Measurements from ENCODE around the gene COL27A1. TPM values are rescaled to one million over a fixed set of nuclear protein-coding genes. Genes with fewer than 3 reads are reported as not detected.

The COL27A1 gene
- total RNA-seq, 1 donor from 2014 or later = 8.5 TPM

- Mint-ChIP-seq H3K27me3 (no peaks in the 10 kb centered on the region), H3K4me1 (no peaks in the 10 kb centered on the region), H3K36me3 (ENCODE audit: low read depth) (no peaks in the 10 kb centered on the region), H3K4me3 (no peak overlapping the region), H3K9me3 (no peaks in the 10 kb centered on the region), H3K27ac (no peak overlapping the region)
- intact Hi-C loops (cut with micrococcal nuclease) = no loop called here
- no peak for DNase-seq
Observed at GRCh38 chr9:114174557-114174875, 19.2 kb downstream of the COL27A1 start.

GRCh38 chr9:114174876-114175771 lies 19.8 kb downstream of the COL27A1 start:
- no peak for DNase-seq
- H3K4me1 Mint-ChIP-seq = no peaks in the 10 kb centered on the region
- H3K36me3 Mint-ChIP-seq (ENCODE audit: low read depth) = no peaks in the 10 kb centered on the region
- intact Hi-C loops (cut with micrococcal nuclease) = no loop called here
- no peaks in the 10 kb centered on the region for H3K9me3 Mint-ChIP-seq
- no peak overlapping the region for H3K27ac Mint-ChIP-seq
- no peak overlapping the region for H3K4me3 Mint-ChIP-seq
- no peaks in the 10 kb centered on the region for H3K27me3 Mint-ChIP-seq

- H3K9me3 Mint-ChIP-seq = no peaks in the 10 kb centered on the region
- no peaks in the 10 kb centered on the region for H3K4me1 Mint-ChIP-seq
- no peaks in the 10 kb centered on the region for H3K27me3 Mint-ChIP-seq
- intact Hi-C loops (cut with micrococcal nuclease) = no loop called here
- no peak for DNase-seq
- H3K4me3 Mint-ChIP-seq = no peak overlapping the region
- H3K27ac Mint-ChIP-seq = no peak overlapping the region
- H3K36me3 Mint-ChIP-seq (ENCODE audit: low read depth) = no peaks in the 10 kb centered on the region
Observed at GRCh38 chr9:114176624-114177291, 21.4 kb downstream of the COL27A1 start.

GRCh38 chr9:114177423-114178064 lies 22.2 kb downstream of the COL27A1 start:
- Mint-ChIP-seq H3K27ac (no peak overlapping the region), H3K9me3 (no peaks in the 10 kb centered on the region), H3K4me3 (no peak overlapping the region), H3K27me3 (no peaks in the 10 kb centered on the region), H3K4me1 (no peaks in the 10 kb centered on the region), H3K36me3 (ENCODE audit: low read depth) (no peaks in the 10 kb centered on the region)
- DNase-seq = no peak
- intact Hi-C loops (cut with micrococcal nuclease) = no loop called here

- Mint-ChIP-seq H3K36me3 (ENCODE audit: low read depth) (no peaks in the 10 kb centered on the region), H3K27ac (no peak overlapping the region), H3K4me1 (no peaks in the 10 kb centered on the region), H3K4me3 (no peak overlapping the region), H3K9me3 (no peaks in the 10 kb centered on the region), H3K27me3 (no peaks in the 10 kb centered on the region)
- no peak for DNase-seq
- intact Hi-C loops (cut with micrococcal nuclease) = no loop called here
Observed at GRCh38 chr9:114178076-114178475, 22.7 kb downstream of the COL27A1 start.

GRCh38 chr9:114178756-114179450 lies 23.6 kb downstream of the COL27A1 start:
- no peaks in the 10 kb centered on the region for H3K4me1 Mint-ChIP-seq
- H3K27me3 Mint-ChIP-seq = no peaks in the 10 kb centered on the region
- no peak overlapping the region for H3K27ac Mint-ChIP-seq
- no peak for DNase-seq
- no peaks in the 10 kb centered on the region for H3K9me3 Mint-ChIP-seq
- intact Hi-C loops (cut with micrococcal nuclease) = no loop called here
- no peaks in the 10 kb centered on the region for H3K36me3 Mint-ChIP-seq (ENCODE audit: low read depth)
- no peak overlapping the region for H3K4me3 Mint-ChIP-seq

- H3K27ac Mint-ChIP-seq = no peak overlapping the region
- H3K9me3 Mint-ChIP-seq = no peaks in the 10 kb centered on the region
- H3K4me3 Mint-ChIP-seq = no peak overlapping the region
- H3K4me1 Mint-ChIP-seq = no peaks in the 10 kb centered on the region
- DNase-seq = no peak
- intact Hi-C loops (cut with micrococcal nuclease) = no loop called here
- H3K27me3 Mint-ChIP-seq = no peaks in the 10 kb centered on the region
- no peaks in the 10 kb centered on the region for H3K36me3 Mint-ChIP-seq (ENCODE audit: low read depth)
Observed at GRCh38 chr9:114179516-114179915, 24.2 kb downstream of the COL27A1 start.

- Mint-ChIP-seq H3K4me1 (no peaks in the 10 kb centered on the region), H3K4me3 (no peak overlapping the region), H3K27ac (no peak overlapping the region), H3K27me3 (no peaks in the 10 kb centered on the region), H3K36me3 (ENCODE audit: low read depth) (no peaks in the 10 kb centered on the region), H3K9me3 (no peaks in the 10 kb centered on the region)
- intact Hi-C loops (cut with micrococcal nuclease) = no loop called here
- DNase-seq = no peak
Observed at GRCh38 chr9:114180696-114181606, 25.6 kb downstream of the COL27A1 start.

GRCh38 chr9:114181607-114182409 lies 26.5 kb downstream of the COL27A1 start:
- H3K4me1 Mint-ChIP-seq = no peaks in the 10 kb centered on the region
- no peak overlapping the region for H3K27ac Mint-ChIP-seq
- intact Hi-C loops (cut with micrococcal nuclease) = no loop called here
- H3K9me3 Mint-ChIP-seq = no peaks in the 10 kb centered on the region
- no peak for DNase-seq
- no peaks in the 10 kb centered on the region for H3K36me3 Mint-ChIP-seq (ENCODE audit: low read depth)
- H3K27me3 Mint-ChIP-seq = no peaks in the 10 kb centered on the region
- H3K4me3 Mint-ChIP-seq = no peak overlapping the region

- Mint-ChIP-seq H3K27me3 (no peaks in the 10 kb centered on the region), H3K4me3 (no peak overlapping the region), H3K27ac (no peak overlapping the region), H3K4me1 (no peaks in the 10 kb centered on the region), H3K36me3 (ENCODE audit: low read depth) (no peaks in the 10 kb centered on the region), H3K9me3 (no peaks in the 10 kb centered on the region)
- DNase-seq = no peak
- intact Hi-C loops (cut with micrococcal nuclease) = no loop called here
Observed at GRCh38 chr9:114183006-114183405, 27.7 kb downstream of the COL27A1 start.

GRCh38 chr9:114184071-114184470 lies 28.7 kb downstream of the COL27A1 start:
- Mint-ChIP-seq H3K4me1 (no peaks in the 10 kb centered on the region), H3K27ac (no peak overlapping the region), H3K4me3 (no peak overlapping the region), H3K9me3 (no peaks in the 10 kb centered on the region), H3K36me3 (ENCODE audit: low read depth) (no peaks in the 10 kb centered on the region), H3K27me3 (no peaks in the 10 kb centered on the region)
- intact Hi-C loops (cut with micrococcal nuclease) = no loop called here
- no peak for DNase-seq

- no peak overlapping the region for H3K4me3 Mint-ChIP-seq
- intact Hi-C loops (cut with micrococcal nuclease) = no loop called here
- H3K9me3 Mint-ChIP-seq = no peaks in the 10 kb centered on the region
Observed at GRCh38 chr9:114184866-114185265, 29.5 kb downstream of the COL27A1 start.

More at GRCh38 chr9:114184866-114185265, 29.5 kb downstream of the COL27A1 start:
- DNase-seq = no peak
- no peaks in the 10 kb centered on the region for H3K36me3 Mint-ChIP-seq (ENCODE audit: low read depth)
- no peak overlapping the region for H3K27ac Mint-ChIP-seq
- H3K27me3 Mint-ChIP-seq = no peaks in the 10 kb centered on the region
- no peaks in the 10 kb centered on the region for H3K4me1 Mint-ChIP-seq
